HepG2 (cell line): Measurements from ENCODE around the gene FEM1C. TPM values are rescaled to one million over a fixed set of nuclear protein-coding genes. Genes with fewer than 3 reads are reported as not detected.

Experiments
- ATAC-seq: fragments of 200-7000 bp; cut with Tn5 transposase; 3 replicates; pipeline ENCODE4 v1.9.1; 2020; ENCODE audit warnings: mild to moderate bottlenecking, moderate library complexity
- BruUV-seq: library from RNA; stranded (reverse); fragments of 400-500 nt; replicated peaks from 2 replicates; lab custom pipeline; 2021; lab: Mats Ljungman, UMichigan
- CTCF ChIA-PET: fragments of 300-600 bp; formaldehyde crosslinking; extraction: SDS; loops from one replicate; lab custom pipeline; 2021; ENCODE audit warnings: low total read pairs, inconsistent platforms, low intra/inter-chr PET ratio; lab: Yijun Ruan, JAX
- POLR2A ChIA-PET: fragments of 350-600 bp; sonication (Branson Sonifier 250); formaldehyde crosslinking; loops from one replicate; lab custom pipeline; 2020; ENCODE audit warnings: antibody characterized with exemption, inconsistent platforms; lab: Yijun Ruan, JAX
- DNase-seq: peaks from one replicate; pipeline ENCODE4 v3.0.0-alpha.2; 2015; ENCODE audit warnings: low spot score
- FAIRE-seq: peaks from 3 replicates; lab custom pipeline; 2011; peaks lifted over from hg19 to GRCh38; lab: Jason Lieb, UNC
- H2AFZ ChIP-seq: one replicate; pipeline ENCODE4 v1.6.1; 2011; ENCODE audit warnings: low read length, inconsistent platforms
- H3K27ac ChIP-seq: fragments of 300-600 bp; 3 replicates; pipeline ENCODE4 v1.8.0; 2011; ENCODE audit warnings: mixed run types, mild to moderate bottlenecking, mixed read lengths, low read length, inconsistent platforms; ENCODE audit not compliant: insufficient read depth; ENCODE audit errors: extremely low read length
- H3K27me3 ChIP-seq, 2 experiments: fragments of 200-600 bp in 1 of 2; 2 replicates in 1 of 2; 3 replicates in 1 of 2; pipeline versions ENCODE4 v1.6.0 to v1.8.0; 2011; ENCODE audit warnings: low read length in 2 of 2, mild to moderate bottlenecking in 2 of 2, moderate library complexity in 2 of 2, inconsistent platforms in 1 of 2; ENCODE audit not compliant: insufficient read depth in 2 of 2, control insufficient read depth in 1 of 2
- H3K36me3 ChIP-seq, 2 experiments: fragments of 200-600 bp in 1 of 2; replicated peaks in 1 of 2; 2 replicates in 1 of 2; 3 replicates in 1 of 2; pipeline versions ENCODE4 v1.5.1 to v1.8.0; 2011; ENCODE audit warnings: low read length in 2 of 2, inconsistent platforms in 1 of 2; ENCODE audit not compliant: insufficient read depth in 2 of 2, control insufficient read depth in 1 of 2
- H3K4me1 ChIP-seq: 2 replicates; pipeline ENCODE4 v1.5.1; 2012; ENCODE audit warnings: low read length, inconsistent platforms; ENCODE audit not compliant: insufficient read depth
- H3K4me2 ChIP-seq: 2 replicates; pipeline ENCODE4 v1.6.0; 2011; ENCODE audit warnings: low read depth, low read length, inconsistent platforms
- H3K4me3 ChIP-seq, 3 experiments: fragments of 200-600 bp in 1 of 3; sonication (generic), shearing (Covaris generic) in 1 of 3; replicated peaks in 1 of 3; 2 replicates each; pipeline ENCODE4 v1.5.1; 2011 to 2016; ENCODE audit warnings: low read length in 3 of 3, inconsistent platforms in 2 of 3, low read depth in 2 of 3, mild to moderate bottlenecking in 2 of 3, control low read depth in 1 of 3, mixed read lengths in 1 of 3; ENCODE audit not compliant: insufficient read depth in 1 of 3
- H3K79me2 ChIP-seq: one replicate; pipeline ENCODE4 v1.6.1; 2011; ENCODE audit warnings: low read length, inconsistent platforms; ENCODE audit not compliant: insufficient read depth
- H3K9ac ChIP-seq: 2 replicates; pipeline ENCODE4 v1.6.0; 2011; ENCODE audit warnings: mild to moderate bottlenecking, low read depth, low read length, inconsistent platforms; ENCODE audit not compliant: insufficient read depth
- H3K9me3 ChIP-seq: 2 replicates; pipeline ENCODE4 v1.5.1; 2012; ENCODE audit warnings: mild to moderate bottlenecking, low read length
- H4K20me1 ChIP-seq: 2 replicates; pipeline ENCODE4 v1.6.0; 2011; ENCODE audit warnings: inconsistent platforms, mild to moderate bottlenecking, low read length, moderate library complexity; ENCODE audit not compliant: insufficient read depth
- AKAP8 ChIP-seq: sonication (generic); formaldehyde crosslinking; IDR thresholded peaks from 2 replicates; pipeline ENCODE4 v1.5.1; 2020; ENCODE audit warnings: mild to moderate bottlenecking, missing genetic modification reagents
- NR2C2 ChIP-seq: sonication (generic); formaldehyde crosslinking; IDR thresholded peaks from 2 replicates; pipeline ENCODE4 v1.4.0; 2020; ENCODE audit warnings: missing genetic modification reagents, mild to moderate bottlenecking, moderate library complexity, borderline replicate concordance
- PAWR ChIP-seq: sonication (generic); formaldehyde crosslinking; IDR thresholded peaks from 2 replicates; pipeline ENCODE4 v1.4.0; 2020; ENCODE audit warnings: missing genetic modification reagents, mild to moderate bottlenecking, borderline replicate concordance
- SMC3 ChIP-seq: IDR thresholded peaks from 2 replicates; pipeline ENCODE4 v1.6.1; 2011; ENCODE audit warnings: low read length, improper control_type of control experiment
- THAP8 ChIP-seq: sonication (generic); formaldehyde crosslinking; IDR thresholded peaks from 2 replicates; pipeline ENCODE4 v1.5.1; 2020; ENCODE audit warnings: missing genetic modification reagents, mild to moderate bottlenecking, borderline replicate concordance
- ZNF180 ChIP-seq: sonication (generic); formaldehyde crosslinking; IDR thresholded peaks from 2 replicates; pipeline ENCODE4 v1.4.0; 2020; ENCODE audit warnings: low read depth, missing genetic modification reagents, borderline replicate concordance
- WGBS: methylation state at CpG from one replicate; pipeline ENCODE4 v1.1.6; 2017; ENCODE audit warnings: low lambda C conversion rate; 5-methylcytosine and 5-hydroxymethylcytosine counted together
- in situ Hi-C: cut with HindIII; loops from 2 replicates; pipeline ENCODE4 v1.10.0; 2017; ENCODE audit warnings: low pct_unique_long_range_greater_than_20kb; ENCODE audit not compliant: extremely low pct_ligation_motif_present
- intact Hi-C: fragments of 100-400 bp; cut with micrococcal nuclease; formaldehyde crosslinking; loops from one replicate; pipeline ENCODE4 v1.10.0; 2022; ENCODE audit not compliant: unreplicated experiment
- polyA plus RNA-seq, 8 experiments: library from polyadenylated mRNA; depleted of rRNA in 3 of 8; stranded (reverse) in 7 of 8; unstranded in 1 of 8; fragments of >200 nt; fragmentation: Illumina TruSeq in 4 of 8; extraction: Trizol in 4 of 8; gene quantifications; 2 replicates each; pipeline versions ENCODE4 v1.2.1 to v1.2.3, GENCODE V29; 2011 to 2016; ENCODE audit warnings: low read depth in 4 of 8, missing spikeins in 1 of 8, mixed read lengths in 1 of 8; ENCODE audit not compliant: insufficient read depth in 1 of 8
- total RNA-seq, 5 experiments: library from RNA; depleted of rRNA; stranded (reverse); fragments of >200 nt; fragmentation: Illumina TruSeq; extraction: Trizol; gene quantifications; 2 replicates each; pipeline ENCODE4 v1.2.3, GENCODE V29; 2016; ENCODE audit warnings: low read depth in 1 of 5

Gene FEM1C
- total and polyA plus RNA-seq, 2 of the 13 experiments (the other 11 are each of a cell fraction or from before 2014, with no cell fraction given): 5.5 to 8.3 TPM

GRCh38 chr5:115472271-115473025 lies 72.1 kb downstream of the FEM1C start:
- TF ChIP-seq AKAP8 (CRISPR knock-in tag) (no peak), SMC3 (no peak), THAP8 (CRISPR knock-in tag) (no peak), ZNF180 (CRISPR knock-in tag) (no peak)
- no peak overlapping the region for H3K4me3 ChIP-seq
- ATAC-seq: no peak
- intact Hi-C loops (no loop called here), in situ Hi-C loops (no loop called here)
- no peak for DNase-seq
- POLR2A ChIA-PET: no interaction called here
- H3K4me2 ChIP-seq: no peak overlapping the region
- no peaks in the 10 kb centered on the region for H4K20me1 ChIP-seq
- H3K36me3 ChIP-seq: no peaks in the 10 kb centered on the region
- no peak overlapping the region for H3K27ac ChIP-seq
- H3K4me1 ChIP-seq: no peaks in the 10 kb centered on the region
- WGBS: 2% methylated on average over 6 of the region's 6 CpGs
- H2AFZ ChIP-seq: no peak overlapping the region
- 0 out of 5 replicates have a peak, but pooled peaks cover 0 to 2% of the 10 kb centered on the region in 2 experiments for H3K27me3 ChIP-seq
- no TSS peak for BruUV-seq
- no peaks in the 10 kb centered on the region for H3K79me2 ChIP-seq
- no peak overlapping the region for H3K9ac ChIP-seq
- CTCF ChIA-PET: no interaction called here
- FAIRE-seq: no peak
- H3K9me3 ChIP-seq: no peaks in the 10 kb centered on the region

GRCh38 chr5:115471345-115472063 lies 73.1 kb downstream of the FEM1C start:
- BruUV-seq: no TSS peak
- TF ChIP-seq PAWR (no peak), NR2C2 (no peak)

More at GRCh38 chr5:115471345-115472063, 73.1 kb downstream of the FEM1C start:
- Histone ChIP-seq H3K4me3 (no peak overlapping the region), H3K4me1 (no peaks in the 10 kb centered on the region), H3K27me3 (no peaks in the 10 kb centered on the region), H3K79me2 (no peaks in the 10 kb centered on the region), H3K36me3 (no peaks in the 10 kb centered on the region), H4K20me1 (no peaks in the 10 kb centered on the region), H3K27ac (no peak overlapping the region), H3K9me3 (no peaks in the 10 kb centered on the region), H3K4me2 (no peak overlapping the region), H3K9ac (no peak overlapping the region), H2AFZ (no peak overlapping the region)
- CTCF ChIA-PET: no interaction called here
- 11% methylated on average over 6 of the region's 6 CpGs for WGBS
- DNase-seq: no peak
- POLR2A ChIA-PET: no interaction called here
- no peak for FAIRE-seq
- in situ Hi-C loops: no loop called here
- no peak for ATAC-seq
- intact Hi-C loops: no loop called here
